H1 (cell line): ENCODE results near the gene MCAT. TPM values are rescaled to one million over a fixed set of nuclear protein-coding genes. Genes with fewer than 3 reads are reported as not detected.

Experiments
- CTCF ChIA-PET: fragments of 300-600 bp; sonication (Branson Sonifier 250); formaldehyde crosslinking; loops from one replicate; lab custom pipeline; 2021; ENCODE audit not compliant: partially characterized antibody; lab: Charles Lee
- POLR2A ChIA-PET: fragments of 300-600 bp; sonication (Branson Sonifier 250); formaldehyde crosslinking; loops from one replicate; lab custom pipeline; 2021; ENCODE audit warnings: inconsistent platforms; ENCODE audit not compliant: partially characterized antibody; lab: Charles Lee
- DNase-seq, 2 experiments: peaks; one replicate each; pipeline versions ENCODE4 v3.0.0 to v3.0.0-alpha.2; 2010 to 2022; ENCODE audit warnings: low spot score in 2 of 2, low read depth in 1 of 2, mixed read lengths in 1 of 2
- FAIRE-seq: peaks from 2 replicates; lab custom pipeline; 2011; peaks lifted over from hg19 to GRCh38; lab: Jason Lieb, UNC
- H2AFZ ChIP-seq: 2 replicates; pipeline ENCODE4 v1.8.1; 2012; ENCODE audit warnings: low read length, inconsistent platforms
- H2AK5ac ChIP-seq: 2 replicates; pipeline ENCODE4 v1.6.1; 2013; ENCODE audit warnings: low read depth, low read length
- H2BK120ac ChIP-seq: replicated peaks from 2 replicates; pipeline ENCODE3; 2013; ENCODE audit warnings: low read depth, low read length, inconsistent platforms
- H2BK12ac ChIP-seq: 2 replicates; pipeline ENCODE4 v1.6.1; 2013; ENCODE audit warnings: low read depth, low read length
- H2BK15ac ChIP-seq: 2 replicates; pipeline ENCODE4 v1.6.1; 2013; ENCODE audit warnings: low read length
- H2BK20ac ChIP-seq: 2 replicates; pipeline ENCODE4 v1.6.1; 2013; ENCODE audit warnings: low read length
- H2BK5ac ChIP-seq: 2 replicates; pipeline ENCODE4 v1.6.1; 2013; ENCODE audit warnings: low read depth, low read length
- H3K14ac ChIP-seq: 2 replicates; pipeline ENCODE4 v1.6.1; 2013; ENCODE audit warnings: inconsistent platforms; ENCODE audit not compliant: insufficient read length
- H3K18ac ChIP-seq: 2 replicates; pipeline ENCODE4 v1.6.1; 2013; ENCODE audit warnings: low read length; ENCODE audit errors: extremely low read depth
- H3K23ac ChIP-seq: 2 replicates; pipeline ENCODE4 v1.6.1; 2013; ENCODE audit warnings: inconsistent platforms; ENCODE audit not compliant: insufficient read length
- H3K23me2 ChIP-seq: 2 replicates; pipeline ENCODE4 v1.6.1; 2013; ENCODE audit warnings: low read depth, low read length
- H3K27ac ChIP-seq: 2 replicates; pipeline ENCODE4 v1.6.1; 2011; ENCODE audit warnings: low read depth, low read length, inconsistent platforms
- H3K27me3 ChIP-seq, 4 experiments: replicated peaks in 1 of 4; 1 replicate in 1 of 4; 2 replicates in 3 of 4; pipeline versions ENCODE4 v1.6.1 to v1.8.1; 2011 to 2013; ENCODE audit warnings: low read length in 3 of 4, mild to moderate bottlenecking in 3 of 4, inconsistent platforms in 2 of 4, mixed read lengths in 2 of 4, moderate library complexity in 1 of 4; ENCODE audit not compliant: control insufficient read depth in 3 of 4, insufficient read depth in 3 of 4; ENCODE audit errors: extremely low read depth in 1 of 4
- H3K36me3 ChIP-seq, 4 experiments: 2 replicates each; pipeline versions ENCODE4 v1.6.1 to v1.8.1; 2011 to 2013; ENCODE audit warnings: mild to moderate bottlenecking in 4 of 4, low read length in 3 of 4, moderate library complexity in 2 of 4, control low read depth in 1 of 4, inconsistent platforms in 1 of 4; ENCODE audit not compliant: insufficient read depth in 4 of 4, control insufficient read depth in 2 of 4
- H3K4ac ChIP-seq: replicated peaks from 2 replicates; pipeline ENCODE3; 2013; ENCODE audit warnings: low read length, low read depth, mixed read lengths, inconsistent platforms; ENCODE audit not compliant: insufficient read length
- H3K4me1 ChIP-seq, 4 experiments: replicated peaks in 1 of 4; 1 replicate in 1 of 4; 2 replicates in 3 of 4; pipeline versions ENCODE4 v1.6.1 to v1.8.1; 2011 to 2013; ENCODE audit warnings: low read length in 3 of 4, inconsistent platforms in 2 of 4, mixed read lengths in 1 of 4; ENCODE audit not compliant: insufficient read depth in 4 of 4, control insufficient read depth in 3 of 4
- H3K4me2 ChIP-seq, 2 experiments: 2 replicates each; pipeline versions ENCODE4 v1.6.1 to v1.8.1; 2011 to 2013; ENCODE audit warnings: low read depth in 2 of 2, low read length in 2 of 2, control low read depth in 1 of 2, inconsistent platforms in 1 of 2, mild to moderate bottlenecking in 1 of 2; ENCODE audit not compliant: insufficient read depth in 1 of 2
- H3K4me3 ChIP-seq, 4 experiments: fragments of 200-600, 300-600 bp in 1 of 4; sonication (generic), shearing (Covaris generic), sonication (Bioruptor Twin) in 1 of 4; 2 replicates each; pipeline versions ENCODE4 v1.5.1 to v1.8.1; 2011 to 2016; ENCODE audit warnings: low read length in 4 of 4, low read depth in 3 of 4, control low read depth in 2 of 4, inconsistent platforms in 2 of 4, mild to moderate bottlenecking in 2 of 4, mixed read lengths in 1 of 4, moderate library complexity in 1 of 4; ENCODE audit not compliant: insufficient read depth in 2 of 4; ENCODE audit errors: extremely low read depth in 1 of 4
- H3K56ac ChIP-seq: replicated peaks from 2 replicates; pipeline ENCODE3; 2013; ENCODE audit warnings: low read depth, mild to moderate bottlenecking, mixed read lengths, low read length, inconsistent platforms; ENCODE audit not compliant: insufficient read length
- H3K79me1 ChIP-seq: 2 replicates; pipeline ENCODE4 v1.6.1; 2013; ENCODE audit warnings: low read depth, low read length, control low read depth
- H3K79me2 ChIP-seq, 2 experiments: 2 replicates each; pipeline versions ENCODE4 v1.6.1 to v1.8.1; 2012 to 2013; ENCODE audit warnings: low read length in 2 of 2, mild to moderate bottlenecking in 2 of 2, inconsistent platforms in 1 of 2; ENCODE audit not compliant: insufficient read depth in 2 of 2, control insufficient read depth in 1 of 2
- H3K9ac ChIP-seq, 4 experiments: replicated peaks in 1 of 4; 1 replicate in 1 of 4; 2 replicates in 3 of 4; pipeline versions ENCODE4 v1.6.1 to v1.8.1; 2011 to 2013; ENCODE audit warnings: low read depth in 3 of 4, low read length in 3 of 4, control low read depth in 2 of 4, mild to moderate bottlenecking in 2 of 4, moderate library complexity in 2 of 4, inconsistent platforms in 1 of 4; ENCODE audit errors: extremely low read depth in 1 of 4
- H3K9me3 ChIP-seq, 2 experiments: 2 replicates each; pipeline versions ENCODE4 v1.6.1 to v1.8.1; 2012 to 2013; ENCODE audit warnings: mild to moderate bottlenecking in 2 of 2, moderate library complexity in 2 of 2, control low read depth in 1 of 2, inconsistent platforms in 1 of 2, low read depth in 1 of 2, low read length in 1 of 2, mixed read lengths in 1 of 2; ENCODE audit not compliant: insufficient read depth in 2 of 2
- H4K20me1 ChIP-seq, 2 experiments: replicated peaks in 1 of 2; 2 replicates each; pipeline versions ENCODE3 to v1.8.1; 2011 to 2013; ENCODE audit warnings: inconsistent platforms in 2 of 2, low read length in 2 of 2, mild to moderate bottlenecking in 1 of 2; ENCODE audit not compliant: insufficient read depth in 2 of 2, control insufficient read depth in 1 of 2
- H4K5ac ChIP-seq: 2 replicates; pipeline ENCODE4 v1.6.1; 2013; ENCODE audit warnings: low read length, low read depth, mixed read lengths, inconsistent platforms; ENCODE audit not compliant: insufficient read length
- H4K8ac ChIP-seq: 2 replicates; pipeline ENCODE4 v1.8.0; 2013; ENCODE audit warnings: mild to moderate bottlenecking, moderate library complexity, low read length, inconsistent platforms; ENCODE audit not compliant: insufficient read depth; ENCODE audit errors: extremely low read depth
- H4K91ac ChIP-seq: replicated peaks from 2 replicates; pipeline ENCODE3; 2013; ENCODE audit warnings: low read length, mixed read lengths, inconsistent platforms; ENCODE audit not compliant: insufficient read length
- CREB1 ChIP-seq: IDR thresholded peaks from 2 replicates; pipeline ENCODE4 v1.6.1; 2012; ENCODE audit warnings: inconsistent platforms
- JUND ChIP-seq: IDR thresholded peaks from 2 replicates; pipeline ENCODE4 v1.6.1; 2011; ENCODE audit warnings: mild to moderate bottlenecking, improper control_type of control experiment, low read length
- KDM1A ChIP-seq: fragments of 200-600, 300-600 bp; sonication (generic); IDR thresholded peaks from 2 replicates; pipeline ENCODE4 v1.7.1; 2016; ENCODE audit warnings: mild to moderate bottlenecking, low read length, borderline replicate concordance
- NANOG ChIP-seq: IDR thresholded peaks from 2 replicates; pipeline ENCODE4 v1.6.1; 2011; ENCODE audit warnings: low read length, low read depth, mild to moderate bottlenecking, inconsistent platforms; ENCODE audit not compliant: insufficient read depth, poor library complexity, severe bottlenecking
- PHF8 ChIP-seq: fragments of 200-600 bp; sonication (generic); conservative IDR thresholded peaks from 2 replicates; pipeline ENCODE4 v1.7.1; 2012; ENCODE audit warnings: low read depth, mild to moderate bottlenecking, inconsistent platforms, low read length, moderate library complexity
- RAD21 ChIP-seq, 2 experiments: IDR thresholded peaks in 1 of 2; conservative IDR thresholded peaks in 1 of 2; 2 replicates each; pipeline ENCODE4 v1.6.1; 2011; ENCODE audit warnings: low read depth in 2 of 2, low read length in 2 of 2, improper control_type of control experiment in 1 of 2, inconsistent platforms in 1 of 2, mild to moderate bottlenecking in 1 of 2, moderate library complexity in 1 of 2
- SIRT6 ChIP-seq: IDR thresholded peaks from one replicate; pipeline ENCODE4 v1.7.1; 2012; ENCODE audit warnings: low read length, inconsistent platforms
- SP1 ChIP-seq: IDR thresholded peaks from 2 replicates; pipeline ENCODE4 v1.6.1; 2011; ENCODE audit warnings: low read depth, low read length
- SP4 ChIP-seq: IDR thresholded peaks from 2 replicates; pipeline ENCODE4 v1.6.1; 2012; ENCODE audit warnings: low read length, inconsistent platforms
- WGBS, 2 experiments: shearing (Covaris generic) in 1 of 2; methylation state at CpG; one replicate each; pipeline versions ENCODE4 v1.1.6 to v1.1.7; 2013 to 2015; ENCODE audit warnings: low lambda C conversion rate in 2 of 2, mixed read lengths in 2 of 2, inconsistent platforms in 1 of 2, low coverage in 1 of 2, missing lambda C conversion rate in 1 of 2; ENCODE audit not compliant: insufficient replicate concordance in 2 of 2, insufficient coverage in 1 of 2, insufficient read length in 1 of 2; ENCODE audit errors: extremely low coverage in 1 of 2, missing lambda C conversion rate in 1 of 2; 5-methylcytosine and 5-hydroxymethylcytosine counted together
- polyA plus RNA-seq, 7 experiments: library from polyadenylated mRNA; depleted of rRNA in 3 of 7; stranded (reverse) in 5 of 7; unstranded in 2 of 7; fragments of >200 nt in 5 of 7; fragments of 200-250 nt in 2 of 7; gene quantifications; 1 replicate in 5 of 7; 2 replicates in 1 of 7; 4 replicates in 1 of 7; pipeline versions ENCODE4 v1.2.1 to v1.2.3, GENCODE V29; 2011 to 2013; ENCODE audit warnings: missing spikeins in 2 of 7, mixed read lengths in 2 of 7
- total RNA-seq: library from RNA; stranded (reverse); fragmentation: NEBNext Ultra II Directional; extraction: Animal tissue kit (Norgen Biotek cat#: 25700); gene quantifications from 2 replicates; pipeline ENCODE4 v1.2.1, GENCODE V29; 2021
- TF ChIP-seq, protein P1 (sequence below), 3 experiments: IDR thresholded peaks; 1 replicate in 2 of 3; 2 replicates in 1 of 3; pipeline versions ENCODE4 v1.5.1 to v1.6.1; 2011; ENCODE audit warnings: low read length in 3 of 3, mild to moderate bottlenecking in 3 of 3, inconsistent platforms in 2 of 3, low read depth in 1 of 3, moderate library complexity in 1 of 3; ENCODE audit not compliant: insufficient read depth in 1 of 3; ENCODE audit errors: control extremely low read depth in 1 of 3

MCAT gene
- total and polyA plus RNA-seq, 2 of the 8 experiments (the other 6 are each of a cell fraction or from before 2014, with no cell fraction given) = 15.8 to 17.4 TPM

DNA sequence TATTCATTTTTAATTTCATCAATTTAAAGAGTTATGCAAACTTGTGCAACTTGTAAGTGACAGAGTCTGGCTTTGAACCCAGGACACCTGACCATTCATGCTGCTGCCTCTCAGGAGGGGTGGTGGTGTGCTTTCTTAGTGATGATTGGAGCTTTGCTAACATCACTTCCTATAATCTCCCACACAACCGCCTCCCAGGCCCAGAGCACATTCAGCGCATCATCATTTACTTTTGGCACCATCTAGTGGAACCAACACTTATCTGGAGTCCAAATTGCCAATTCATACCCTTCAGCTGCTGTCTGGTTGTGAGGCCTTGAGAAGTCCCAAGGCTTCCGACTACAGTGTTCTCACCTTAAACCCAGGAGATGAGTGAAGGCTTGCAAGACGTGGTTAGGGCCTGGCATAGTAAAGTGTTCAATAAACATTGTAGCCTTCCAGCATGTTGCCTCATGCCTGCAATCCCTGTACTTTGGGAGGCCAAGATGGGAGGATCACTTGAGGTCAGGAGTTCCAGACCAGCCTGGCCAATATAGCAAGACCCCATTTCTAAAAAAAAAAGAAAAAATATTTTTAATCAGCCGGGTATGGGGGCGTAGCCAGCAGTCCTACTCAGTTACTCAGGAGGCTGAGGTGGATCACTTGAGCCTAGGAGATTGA, 52.9 kb downstream of the MCAT start:
- WGBS, 2 experiments = 92% methylated on average over 6 of the region's 6 CpGs; no CpG with 5 or more reads in 1 of the 2 experiments
- H3K4ac ChIP-seq = no peak overlapping the region
- H4K5ac ChIP-seq = no peak overlapping the region
- H2AK5ac ChIP-seq = no peak overlapping the region
- no peak overlapping the region for H2BK15ac ChIP-seq
- no peaks in the 10 kb centered on the region for H3K79me1 ChIP-seq
- H2BK20ac ChIP-seq = no peak overlapping the region
- ChIA-PET CTCF (interaction anchor here (0.7 to 1.0 kb wide), 3 partner anchors 24 to 49 kb away, joined by 3 to 5 read pairs (median 4); no protein-coding TSS in a partner anchor), POLR2A (interaction anchor here (0.6 kb wide), 1 partner anchor 82 kb away, joined by 3 read pairs; no protein-coding TSS in a partner anchor)
- no peak overlapping the region for H4K91ac ChIP-seq
- no peaks in the 10 kb centered on the region for H3K79me2 ChIP-seq
- no peak for FAIRE-seq
- no peak overlapping the region for H3K9ac ChIP-seq
- no peak overlapping the region for H3K14ac ChIP-seq
- no peaks in the 10 kb centered on the region for H4K20me1 ChIP-seq
- H3K4me3 ChIP-seq = no peak overlapping the region
- no peak overlapping the region for H3K18ac ChIP-seq
- no peak overlapping the region for H4K8ac ChIP-seq
- no peak overlapping the region for H2BK12ac ChIP-seq
- no peak for DNase-seq
- no peaks in the 10 kb centered on the region for H3K9me3 ChIP-seq
- H3K4me2 ChIP-seq = peak overlapping the region in 1 of 2 experiments; percentile 92; a peak in 1 of 4 replicates
- H3K56ac ChIP-seq = no peak overlapping the region
- H2AFZ ChIP-seq = no peak overlapping the region
- H2BK120ac ChIP-seq = no peak overlapping the region
- no peak overlapping the region for H2BK5ac ChIP-seq
- H3K27ac ChIP-seq = no peak overlapping the region
- H3K23me2 ChIP-seq = peaks cover 5% of the 10 kb centered on the region
- no peaks in the 10 kb centered on the region for H3K27me3 ChIP-seq
- no peaks in the 10 kb centered on the region; a peak in 1 of 8 replicates for H3K36me3 ChIP-seq
- no peaks in the 10 kb centered on the region for H3K4me1 ChIP-seq
- H3K23ac ChIP-seq = no peak overlapping the region
- TF ChIP-seq NANOG = no peak
- no peak for TF ChIP-seq JUND
- no peak for TF ChIP-seq KDM1A
- no peak for TF ChIP-seq PHF8
- TF ChIP-seq SP1 = no peak
- TF ChIP-seq SIRT6 = no peak
- TF ChIP-seq, protein P1, sequence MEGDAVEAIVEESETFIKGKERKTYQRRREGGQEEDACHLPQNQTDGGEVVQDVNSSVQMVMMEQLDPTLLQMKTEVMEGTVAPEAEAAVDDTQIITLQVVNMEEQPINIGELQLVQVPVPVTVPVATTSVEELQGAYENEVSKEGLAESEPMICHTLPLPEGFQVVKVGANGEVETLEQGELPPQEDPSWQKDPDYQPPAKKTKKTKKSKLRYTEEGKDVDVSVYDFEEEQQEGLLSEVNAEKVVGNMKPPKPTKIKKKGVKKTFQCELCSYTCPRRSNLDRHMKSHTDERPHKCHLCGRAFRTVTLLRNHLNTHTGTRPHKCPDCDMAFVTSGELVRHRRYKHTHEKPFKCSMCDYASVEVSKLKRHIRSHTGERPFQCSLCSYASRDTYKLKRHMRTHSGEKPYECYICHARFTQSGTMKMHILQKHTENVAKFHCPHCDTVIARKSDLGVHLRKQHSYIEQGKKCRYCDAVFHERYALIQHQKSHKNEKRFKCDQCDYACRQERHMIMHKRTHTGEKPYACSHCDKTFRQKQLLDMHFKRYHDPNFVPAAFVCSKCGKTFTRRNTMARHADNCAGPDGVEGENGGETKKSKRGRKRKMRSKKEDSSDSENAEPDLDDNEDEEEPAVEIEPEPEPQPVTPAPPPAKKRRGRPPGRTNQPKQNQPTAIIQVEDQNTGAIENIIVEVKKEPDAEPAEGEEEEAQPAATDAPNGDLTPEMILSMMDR (IDR thresholded peaks at IDR 0.05; ENCODE audit: control extremely low read depth in 1 of 3, insufficient read depth in 1 of 3, low read depth in 1 of 3, low read length in 3 of 3) = 0 out of 4 replicates have a peak, but pooled peaks of 1 of the 3 experiments have one; percentile 5
- no peak for TF ChIP-seq SP4
- TF ChIP-seq CREB1 = no peak
- peak; percentile 13 to 30; a peak in 2 of 4 replicates for TF ChIP-seq RAD21 (IDR thresholded peaks at IDR 0.05 in 1 of 2, conservative IDR thresholded peaks at IDR 0.05 in 1 of 2; ENCODE audit: low read depth in 2 of 2, low read length in 2 of 2)
